HG02943 (cell line): ENCODE measurements around the gene ITPR2.
"Not testable (repeated sequence)": the region's sequence is repeated elsewhere in the genome, so short reads cannot be mapped to it uniquely, and the experiment has no call there.

Source experiments
- ATAC-seq: cut with Tn5 transposase; IDR thresholded peaks from one replicate; pipeline ENCODE4 v1.9.1; 2021; ENCODE audit warnings: mild to moderate bottlenecking, low read depth, moderate library complexity; ENCODE audit not compliant: unreplicated experiment

ITPR2 gene

GRCh38 chr12:26644376-26644775, 188.6 kb downstream of the ITPR2 start:
- not testable (repeated sequence) for ATAC-seq

- no peak for ATAC-seq
Observed at GRCh38 chr12:26643532-26644315, 189.3 kb downstream of the ITPR2 start.

DNA sequence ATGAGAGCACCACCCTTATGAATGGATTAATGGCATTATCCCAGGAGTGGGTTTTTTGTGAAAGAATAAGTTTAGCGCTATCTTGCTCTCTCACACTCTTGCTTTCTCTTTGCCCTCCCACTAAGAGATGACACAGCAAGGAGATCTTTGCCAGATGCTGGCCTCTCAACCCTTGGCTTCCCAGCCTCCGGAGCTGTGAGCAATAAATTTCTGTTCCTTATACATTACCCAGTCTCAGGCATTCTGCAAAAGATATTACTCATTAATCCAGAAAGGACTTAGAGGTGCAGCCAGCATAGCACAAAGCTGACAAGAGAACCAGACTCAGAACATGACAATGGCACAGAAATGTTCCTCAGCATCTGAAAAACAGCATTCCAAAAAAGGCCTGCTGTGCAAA, 190.6 kb downstream of the ITPR2 start:
- ATAC-seq, result no peak

- ATAC-seq, result no peak
Observed at GRCh38 chr12:26636710-26637328, 196.2 kb downstream of the ITPR2 start.

DNA sequence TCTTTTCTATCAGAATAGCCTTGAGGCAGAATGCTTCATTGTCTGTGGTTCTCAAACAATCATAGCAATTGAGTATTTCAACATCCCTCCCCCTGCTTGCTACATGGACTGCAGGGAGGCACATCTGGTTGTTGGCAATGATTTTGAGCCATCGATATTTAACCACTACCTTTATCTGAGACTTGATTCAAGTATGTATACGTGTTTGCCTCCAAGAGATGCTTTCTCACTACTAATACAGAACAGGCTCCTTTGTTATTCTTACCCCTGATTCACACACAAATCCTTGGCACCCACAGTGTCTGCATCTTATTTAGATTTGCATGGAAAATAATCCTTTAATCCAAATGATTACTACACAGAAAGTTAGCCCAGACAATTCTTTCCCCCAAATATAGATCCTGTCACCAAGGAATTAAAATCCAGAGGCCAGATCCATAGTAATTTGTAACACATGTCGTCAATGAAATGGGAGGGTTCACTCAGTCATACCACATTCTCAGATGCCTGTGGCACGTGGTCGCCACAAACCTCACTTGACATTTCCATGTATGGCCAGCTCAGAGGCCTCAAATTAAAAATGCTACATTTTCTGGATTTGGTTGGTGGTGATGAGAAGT, 199.3 kb downstream of the ITPR2 start:
- no peak for ATAC-seq

DNA sequence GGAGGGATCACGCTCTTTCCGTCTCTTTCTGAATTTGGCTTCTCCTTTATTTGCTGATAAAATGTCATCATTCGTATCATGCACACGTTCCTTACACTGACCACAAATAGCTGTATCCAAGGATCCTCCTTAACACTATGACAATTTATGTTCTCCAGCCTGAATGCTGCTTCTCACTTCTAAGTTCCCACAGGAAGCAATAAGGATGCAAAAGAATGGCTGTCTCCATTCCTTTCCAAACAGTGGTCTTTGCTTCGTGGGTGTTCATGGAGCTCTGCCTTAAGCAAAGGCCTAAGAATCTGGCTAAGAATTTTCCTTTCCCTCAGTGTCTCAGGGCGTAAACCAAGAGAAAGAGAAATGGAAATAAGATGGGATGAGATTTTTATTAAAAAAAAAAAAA, 200.2 kb downstream of the ITPR2 start:
- ATAC-seq, result no peak

DNA sequence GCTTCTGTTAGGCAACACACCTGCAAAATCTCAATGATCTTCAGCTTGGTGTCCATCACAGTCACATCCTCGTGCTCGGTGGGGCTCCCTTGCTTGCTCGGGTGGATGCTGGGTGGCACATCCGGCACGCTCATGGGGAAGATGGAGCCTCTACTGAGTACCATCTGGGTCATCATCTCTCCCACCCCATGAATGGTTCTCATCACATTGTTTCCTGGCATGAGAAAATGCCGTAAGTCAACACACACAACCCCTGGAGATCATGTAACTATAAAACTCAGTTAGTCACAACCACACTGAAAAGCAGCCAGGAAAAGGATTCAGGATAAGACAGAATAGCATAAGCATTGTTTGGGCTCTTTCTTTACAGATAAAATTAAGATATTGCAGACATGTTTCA, 201.1 kb downstream of the ITPR2 start:
- ATAC-seq, result no peak

DNA sequence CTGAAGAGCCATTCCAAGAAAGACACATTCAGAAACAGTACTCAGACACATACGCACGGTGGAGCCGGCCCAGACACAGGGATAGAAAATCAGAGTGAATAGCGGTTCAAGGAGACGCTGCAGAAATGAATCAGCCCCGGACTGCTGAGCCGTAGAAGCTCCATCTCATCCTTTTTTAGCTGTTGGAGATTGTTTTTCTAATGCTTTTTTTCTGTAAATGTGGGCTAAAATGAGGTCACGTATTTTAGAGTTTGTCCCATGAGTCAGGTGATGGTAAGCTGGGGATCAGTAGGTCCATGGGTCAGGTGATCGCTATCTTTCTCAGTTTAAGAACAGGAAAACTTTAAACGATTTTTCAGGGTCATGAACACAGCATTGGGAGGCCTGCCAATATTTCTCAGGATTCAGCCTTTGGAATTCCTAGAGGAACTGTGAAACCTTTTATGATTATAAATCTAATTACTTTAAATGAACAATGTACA, 202.4 kb downstream of the ITPR2 start:
- no peak for ATAC-seq

DNA sequence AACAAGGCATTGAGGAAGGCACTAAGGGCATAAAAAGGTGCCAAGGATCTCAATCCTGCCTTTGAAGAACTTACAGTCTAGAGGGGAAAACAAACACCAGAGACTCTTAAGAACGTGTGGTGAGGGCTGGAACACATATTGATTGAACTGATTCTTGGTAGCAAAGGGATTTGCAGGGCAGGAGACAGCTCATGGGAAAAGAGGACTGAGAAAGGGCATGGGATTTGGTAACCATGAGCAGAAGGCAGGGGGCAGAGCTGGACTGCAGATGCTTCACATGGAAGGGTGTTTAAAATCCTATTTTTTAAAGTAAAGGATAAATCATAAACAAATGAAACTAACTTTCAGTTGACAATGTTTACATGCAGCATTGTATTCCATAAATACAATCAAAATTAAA, 203.1 kb downstream of the ITPR2 start:
- ATAC-seq, result no peak

- no peak for ATAC-seq
Observed at GRCh38 chr12:26628234-26628633, 204.8 kb downstream of the ITPR2 start.

DNA sequence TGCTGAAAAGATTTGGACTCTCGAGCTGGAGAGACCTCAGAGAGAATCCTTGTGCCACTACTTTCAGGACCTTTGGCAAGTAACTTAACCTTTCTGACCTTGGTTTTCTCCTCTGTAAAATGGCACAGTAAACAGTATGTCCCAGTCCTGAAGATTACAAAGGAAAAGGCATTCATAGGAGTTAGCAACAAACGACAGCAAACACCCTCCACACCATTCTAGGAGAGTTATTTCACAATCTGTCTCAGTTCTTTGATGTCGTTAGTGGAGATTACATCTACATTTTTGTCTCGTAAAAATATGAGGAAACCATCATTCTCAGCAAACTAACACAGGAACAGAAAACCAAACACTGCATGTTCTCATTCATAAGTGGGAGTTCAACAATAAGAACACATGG, 205.7 kb downstream of the ITPR2 start:
- ATAC-seq, result no peak

GRCh38 chr12:26623136-26623535, 209.9 kb downstream of the ITPR2 start:
- ATAC-seq, result no peak

DNA sequence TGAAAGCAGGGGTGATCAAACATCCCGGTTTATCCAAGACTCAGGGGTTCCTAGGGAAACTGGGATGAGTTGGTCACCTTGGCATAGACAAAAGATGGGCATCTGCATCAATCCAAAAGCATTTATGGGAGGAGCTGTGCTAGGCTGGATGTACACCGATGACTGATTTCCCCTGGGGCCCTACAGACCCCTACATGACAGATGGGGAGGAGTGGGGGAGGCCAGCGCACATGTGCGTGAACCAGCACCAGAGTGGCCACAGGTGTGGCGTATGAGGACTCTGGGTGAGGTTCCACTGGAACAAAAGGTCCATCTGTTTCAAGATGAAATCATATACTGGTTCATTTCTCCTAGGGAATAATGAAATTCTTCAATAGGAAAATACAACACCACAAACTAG, 210.4 kb downstream of the ITPR2 start:
- ATAC-seq, result no peak

GRCh38 chr12:26621932-26622331, 211.1 kb downstream of the ITPR2 start:
- no peak for ATAC-seq

DNA sequence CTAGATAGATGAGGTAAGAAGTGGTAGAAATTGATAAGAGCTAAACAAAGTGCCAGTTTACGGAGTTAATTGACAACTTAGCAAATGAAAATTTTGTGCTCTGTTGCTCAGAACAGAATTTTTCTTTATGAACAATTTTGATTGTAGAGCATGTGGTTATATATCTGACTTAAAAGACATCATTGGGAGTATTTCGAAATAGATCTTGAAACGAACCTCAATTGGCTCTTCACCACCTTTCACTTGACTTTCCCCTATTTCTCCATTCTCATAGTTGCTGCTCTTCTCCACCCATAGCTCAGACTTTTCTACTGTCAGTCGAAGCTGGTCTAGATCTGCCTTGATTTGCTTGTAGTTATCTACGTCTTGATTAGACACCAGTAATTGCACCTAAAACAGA, 212.1 kb downstream of the ITPR2 start:
- no peak for ATAC-seq

DNA sequence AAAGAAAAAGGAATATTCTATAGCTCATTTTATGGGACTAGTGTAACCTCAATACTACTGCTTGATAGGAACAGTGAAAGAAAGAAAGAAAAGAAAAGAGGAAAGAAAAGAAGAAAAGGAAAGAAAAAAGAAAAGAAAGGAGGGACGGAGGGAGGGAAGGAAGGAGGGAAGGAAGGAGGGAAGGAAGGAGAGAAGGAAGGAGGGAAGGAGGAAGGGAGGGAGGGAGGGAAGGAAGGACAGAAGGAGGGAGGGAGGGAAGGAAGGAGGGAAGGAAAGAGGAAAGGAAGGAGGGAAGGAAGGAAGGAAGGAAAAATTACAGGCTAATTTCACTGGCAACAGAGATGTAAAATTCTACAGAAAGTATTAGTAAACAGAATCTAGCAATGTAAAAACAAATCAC, 215.5 kb downstream of the ITPR2 start:
- no peak for ATAC-seq

GRCh38 chr12:26614011-26614616, 218.9 kb downstream of the ITPR2 start:
- ATAC-seq, result no peak

GRCh38 chr12:26612203-26612602, 220.8 kb downstream of the ITPR2 start:
- no peak for ATAC-seq

GRCh38 chr12:26611598-26611997, 221.4 kb downstream of the ITPR2 start:
- ATAC-seq, result no peak

GRCh38 chr12:26610774-26611173, 222.2 kb downstream of the ITPR2 start:
- no peak for ATAC-seq

DNA sequence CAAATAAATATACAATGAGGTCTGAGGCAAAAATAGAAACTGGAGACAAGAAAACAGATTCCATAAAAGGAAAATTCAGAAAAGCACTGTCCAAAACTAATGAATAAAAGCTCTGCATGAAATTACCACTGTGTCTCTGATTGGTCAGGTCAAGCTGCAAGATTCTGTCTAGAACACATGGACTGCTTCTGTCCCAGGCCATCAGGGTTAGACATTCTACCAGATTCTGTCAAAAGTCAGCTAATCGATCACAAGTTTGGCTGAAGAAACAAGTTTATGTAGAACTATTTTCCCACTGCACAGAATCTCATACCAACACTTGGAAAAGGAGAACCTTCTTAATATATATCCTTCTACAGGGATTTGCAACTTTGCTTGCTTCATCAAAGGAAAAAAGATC, 223.0 kb downstream of the ITPR2 start:
- ATAC-seq, result no peak
